MCF 10A (cell line): ENCODE measurements around the gene TET3. TPM values are rescaled to one million over a fixed set of nuclear protein-coding genes. Genes with fewer than 3 reads are reported as not detected.

Source experiments
- BruUV-seq: library from RNA; stranded (reverse); fragments of 400-500 nt; replicated peaks from 2 replicates; lab custom pipeline; 2021; lab: Mats Ljungman, UMichigan
- CTCF ChIA-PET: fragments of 300-600 bp; sonication (Branson Sonifier 250); formaldehyde crosslinking; extraction: SDS; loops from one replicate; lab custom pipeline; 2021; ENCODE audit warnings: antibody characterized with exemption, inconsistent platforms; lab: Yijun Ruan, JAX
- POLR2A ChIA-PET: fragments of 300-600, 350-650 bp; sonication (Branson Sonifier 250); formaldehyde crosslinking; extraction: SDS; loops from one replicate; lab custom pipeline; 2020; ENCODE audit warnings: antibody characterized with exemption, inconsistent platforms; lab: Yijun Ruan, JAX
- DNase-seq: peaks from one replicate; pipeline ENCODE4 v3.0.0-alpha.2; 2018; ENCODE audit not compliant: unreplicated experiment
- H3K27ac Mint-ChIP-seq: one replicate; pipeline ENCODE4 v1.8.0; 2022; ENCODE audit warnings: mild to moderate bottlenecking, low read depth, mixed read lengths; ENCODE audit not compliant: unreplicated experiment
- H3K27me3 Mint-ChIP-seq: one replicate; pipeline ENCODE4 v1.8.0; 2022; ENCODE audit warnings: mixed read lengths; ENCODE audit not compliant: insufficient read depth, unreplicated experiment
- H3K36me3 Mint-ChIP-seq: one replicate; pipeline ENCODE4 v1.8.0; 2022; ENCODE audit warnings: mild to moderate bottlenecking, moderate library complexity, mixed read lengths; ENCODE audit not compliant: insufficient read depth, unreplicated experiment
- H3K4me1 Mint-ChIP-seq: one replicate; pipeline ENCODE4 v1.8.0; 2022; ENCODE audit warnings: mixed read lengths; ENCODE audit not compliant: insufficient read depth, unreplicated experiment
- H3K4me3 Mint-ChIP-seq: one replicate; pipeline ENCODE4 v1.8.0; 2022; ENCODE audit warnings: mild to moderate bottlenecking, moderate library complexity, mixed read lengths; ENCODE audit not compliant: unreplicated experiment
- H3K9me3 Mint-ChIP-seq: one replicate; pipeline ENCODE4 v1.8.0; 2022; ENCODE audit warnings: mixed read lengths; ENCODE audit not compliant: unreplicated experiment
- intact Hi-C: fragments of 100-400 bp; cut with micrococcal nuclease; formaldehyde crosslinking; loops from 2 replicates; pipeline ENCODE4 v1.14.1; 2022
- total RNA-seq: library from RNA; stranded (reverse); gene quantifications from 2 replicates; pipeline ENCODE4 v1.2.3, GENCODE V29; 2022
- TF ChIP-seq, protein P1 (sequence below): fragments of 200-600 bp; IDR thresholded peaks from one replicate; pipeline ENCODE4 v1.8.0; 2022; ENCODE audit warnings: antibody characterized with exemption, mild to moderate bottlenecking; ENCODE audit not compliant: unreplicated experiment

TET3 gene
- total RNA-seq, 1 experiment from 2014 or later = 17.5 TPM

DNA sequence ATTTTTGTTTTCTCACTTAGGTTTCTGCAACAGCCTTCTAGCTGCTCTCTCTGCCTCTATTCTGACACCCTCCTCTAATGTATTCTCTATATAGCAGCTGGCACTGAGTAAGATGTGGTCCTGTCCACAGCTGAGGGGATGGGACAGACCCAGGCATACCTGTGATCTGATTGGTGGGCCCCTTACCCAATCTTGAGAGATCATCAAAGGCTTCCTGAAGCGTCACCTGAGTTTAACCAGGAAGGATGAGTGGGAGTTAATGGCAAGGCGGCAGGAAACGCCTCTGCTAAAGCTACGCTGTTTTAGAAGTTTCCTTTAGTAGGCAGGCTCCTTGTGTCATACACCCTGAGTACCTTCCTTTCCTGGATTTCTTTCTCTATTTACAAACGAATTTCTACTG, 5.7 kb upstream of the TET3 start:
- no peaks in the 10 kb centered on the region for H3K27me3 Mint-ChIP-seq

DNA sequence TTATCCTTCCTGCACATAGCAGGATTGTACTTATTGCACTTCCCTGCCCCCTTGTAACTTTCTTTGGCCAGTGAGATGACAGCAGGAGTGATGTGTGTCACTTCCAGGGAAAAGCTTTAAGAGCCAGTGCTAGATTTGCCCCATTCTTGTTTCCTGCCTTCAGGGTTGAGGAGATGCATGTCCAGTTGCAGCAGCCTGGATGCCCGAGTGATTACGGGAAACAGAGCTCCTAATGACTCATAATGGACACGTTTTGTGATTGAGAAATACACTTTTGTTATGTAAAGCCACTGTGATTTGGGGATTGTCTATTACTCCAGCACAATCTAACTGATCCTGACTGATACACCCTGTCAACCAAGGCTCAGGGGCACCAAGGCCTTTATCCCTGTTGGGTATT, 5.0 kb upstream of the TET3 start:
- peak overlapping the region; percentile 78 for H3K4me3 Mint-ChIP-seq
- no peaks in the 10 kb centered on the region for H3K36me3 Mint-ChIP-seq
- CTCF ChIA-PET = interaction anchor here (0.7 to 1.3 kb wide), 3 partner anchors 9 to 157 kb away, joined by 3 read pairs; no protein-coding TSS in a partner anchor
- DNase-seq = peak; percentile 93
- no peaks in the 10 kb centered on the region for H3K27me3 Mint-ChIP-seq
- H3K9me3 Mint-ChIP-seq = no peaks in the 10 kb centered on the region
- TF ChIP-seq, protein P1, sequence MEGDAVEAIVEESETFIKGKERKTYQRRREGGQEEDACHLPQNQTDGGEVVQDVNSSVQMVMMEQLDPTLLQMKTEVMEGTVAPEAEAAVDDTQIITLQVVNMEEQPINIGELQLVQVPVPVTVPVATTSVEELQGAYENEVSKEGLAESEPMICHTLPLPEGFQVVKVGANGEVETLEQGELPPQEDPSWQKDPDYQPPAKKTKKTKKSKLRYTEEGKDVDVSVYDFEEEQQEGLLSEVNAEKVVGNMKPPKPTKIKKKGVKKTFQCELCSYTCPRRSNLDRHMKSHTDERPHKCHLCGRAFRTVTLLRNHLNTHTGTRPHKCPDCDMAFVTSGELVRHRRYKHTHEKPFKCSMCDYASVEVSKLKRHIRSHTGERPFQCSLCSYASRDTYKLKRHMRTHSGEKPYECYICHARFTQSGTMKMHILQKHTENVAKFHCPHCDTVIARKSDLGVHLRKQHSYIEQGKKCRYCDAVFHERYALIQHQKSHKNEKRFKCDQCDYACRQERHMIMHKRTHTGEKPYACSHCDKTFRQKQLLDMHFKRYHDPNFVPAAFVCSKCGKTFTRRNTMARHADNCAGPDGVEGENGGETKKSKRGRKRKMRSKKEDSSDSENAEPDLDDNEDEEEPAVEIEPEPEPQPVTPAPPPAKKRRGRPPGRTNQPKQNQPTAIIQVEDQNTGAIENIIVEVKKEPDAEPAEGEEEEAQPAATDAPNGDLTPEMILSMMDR = no peak
- H3K4me1 Mint-ChIP-seq = peaks cover 43% of the 10 kb centered on the region
- POLR2A ChIA-PET = interaction anchor here (0.6 to 3.3 kb wide), 18 partner anchors 9 to 890 kb away, joined by 3 to 20 read pairs (median 4); partner anchors contain the start of genes DGUOK and STAMBP
- no TSS peak for BruUV-seq
- intact Hi-C loops = loop anchor here (5.0 to 10.0 kb wide), 2 partner anchors 42 to 125 kb away; no protein-coding TSS in a partner anchor
- peak overlapping the region; percentile 46 for H3K27ac Mint-ChIP-seq

More for the DNA sequence above, 5.7 kb upstream of the TET3 start:
- intact Hi-C loops = no loop called here
- H3K36me3 Mint-ChIP-seq = no peaks in the 10 kb centered on the region
- POLR2A ChIA-PET = interaction anchor here (1.0 to 3.3 kb wide), 10 partner anchors 10 to 221 kb away, joined by 3 to 20 read pairs (median 4); partner anchors contain the start of genes DGUOK and STAMBP
- peaks cover 43% of the 10 kb centered on the region for H3K4me1 Mint-ChIP-seq
- H3K9me3 Mint-ChIP-seq = no peaks in the 10 kb centered on the region
- DNase-seq = peak; percentile 41
- CTCF ChIA-PET = interaction anchor here (0.7 to 1.3 kb wide), 3 partner anchors 10 to 157 kb away, joined by 3 read pairs; no protein-coding TSS in a partner anchor
- no TSS peak for BruUV-seq
- H3K4me3 Mint-ChIP-seq = peak overlapping the region; percentile 78
- peak overlapping the region; percentile 46 for H3K27ac Mint-ChIP-seq
- TF ChIP-seq, protein P1 = no peak

DNA sequence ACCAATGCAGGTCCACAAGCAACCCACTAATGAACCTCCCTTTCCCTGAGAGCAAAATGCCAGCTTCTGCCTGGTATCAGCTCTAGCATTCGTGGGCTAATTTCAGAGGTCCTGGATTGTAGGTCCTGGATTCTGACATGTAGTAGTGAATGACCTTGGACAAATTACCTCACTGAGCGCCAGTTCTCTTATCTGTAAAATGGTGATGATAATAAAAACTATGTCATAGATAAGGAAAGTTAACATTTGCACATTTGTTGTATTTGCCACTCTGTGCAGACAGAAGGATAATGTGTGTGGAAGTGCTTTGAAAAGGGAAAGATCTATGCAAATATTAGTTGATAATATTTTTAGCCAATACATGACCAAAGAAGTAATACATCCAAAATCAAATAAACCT, 4.1 kb upstream of the TET3 start:
- TF ChIP-seq, protein P1 = no peak
- no peak for DNase-seq
- CTCF ChIA-PET = interaction anchor here (0.9 to 1.6 kb wide), 4 partner anchors 8 to 158 kb away, joined by 3 to 5 read pairs (median 4); partner anchors contain the start of gene STAMBP
- H3K36me3 Mint-ChIP-seq = no peaks in the 10 kb centered on the region
- peak overlapping the region; percentile 43 for H3K27ac Mint-ChIP-seq
- H3K4me3 Mint-ChIP-seq = peak overlapping the region; percentile 78
- intact Hi-C loops = loop anchor here (5.0 to 10.0 kb wide), 2 partner anchors 43 to 126 kb away; no protein-coding TSS in a partner anchor
- peaks cover 43% of the 10 kb centered on the region for H3K4me1 Mint-ChIP-seq
- POLR2A ChIA-PET = interaction anchor here (0.8 to 3.3 kb wide), 14 partner anchors 11 to 203 kb away, joined by 3 to 20 read pairs (median 7); partner anchors contain the start of genes DGUOK, MOB1A and STAMBP
- no peaks in the 10 kb centered on the region for H3K9me3 Mint-ChIP-seq
- BruUV-seq = TSS peak; percentile 4
- no peaks in the 10 kb centered on the region for H3K27me3 Mint-ChIP-seq
